ENCODE results near the gene AMPD3. TPM values are rescaled to one million over a fixed set of nuclear protein-coding genes. Genes with fewer than 3 reads are reported as not detected.
"Not testable (repeated sequence)": the region's sequence is repeated elsewhere in the genome, so short reads cannot be mapped to it uniquely, and the experiment has no call there.

Gene AMPD3
- total RNA-seq, 4 donors from 2014 or later: 8.7 to 15.2 (median 9.8) TPM

DNA sequence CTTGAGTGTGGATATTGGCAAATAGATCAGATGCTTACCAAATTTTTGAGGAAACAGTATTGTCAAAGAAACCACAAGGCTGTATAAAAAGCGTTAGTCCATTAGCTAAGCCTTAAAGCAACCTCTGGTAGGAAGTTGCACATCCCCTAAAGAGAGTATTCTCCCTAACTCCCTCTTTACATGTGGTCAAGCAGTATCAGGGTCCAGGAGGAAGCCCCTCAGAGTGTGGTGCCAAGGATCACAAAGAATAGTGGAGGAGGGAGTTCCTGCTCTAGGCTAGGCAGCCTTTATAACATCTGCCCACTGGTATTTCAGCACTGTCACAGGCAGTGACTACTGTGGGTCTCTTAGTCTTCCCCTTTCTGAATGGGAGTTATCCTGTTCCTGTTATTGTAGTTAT lies 18.8 kb upstream of the AMPD3 start:
- no peak for DNase-seq
- TF ChIP-seq, protein P1, sequence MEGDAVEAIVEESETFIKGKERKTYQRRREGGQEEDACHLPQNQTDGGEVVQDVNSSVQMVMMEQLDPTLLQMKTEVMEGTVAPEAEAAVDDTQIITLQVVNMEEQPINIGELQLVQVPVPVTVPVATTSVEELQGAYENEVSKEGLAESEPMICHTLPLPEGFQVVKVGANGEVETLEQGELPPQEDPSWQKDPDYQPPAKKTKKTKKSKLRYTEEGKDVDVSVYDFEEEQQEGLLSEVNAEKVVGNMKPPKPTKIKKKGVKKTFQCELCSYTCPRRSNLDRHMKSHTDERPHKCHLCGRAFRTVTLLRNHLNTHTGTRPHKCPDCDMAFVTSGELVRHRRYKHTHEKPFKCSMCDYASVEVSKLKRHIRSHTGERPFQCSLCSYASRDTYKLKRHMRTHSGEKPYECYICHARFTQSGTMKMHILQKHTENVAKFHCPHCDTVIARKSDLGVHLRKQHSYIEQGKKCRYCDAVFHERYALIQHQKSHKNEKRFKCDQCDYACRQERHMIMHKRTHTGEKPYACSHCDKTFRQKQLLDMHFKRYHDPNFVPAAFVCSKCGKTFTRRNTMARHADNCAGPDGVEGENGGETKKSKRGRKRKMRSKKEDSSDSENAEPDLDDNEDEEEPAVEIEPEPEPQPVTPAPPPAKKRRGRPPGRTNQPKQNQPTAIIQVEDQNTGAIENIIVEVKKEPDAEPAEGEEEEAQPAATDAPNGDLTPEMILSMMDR (IDR thresholded peaks at IDR 0.05): no peak
- no peak for TF ChIP-seq POLR2A (IDR thresholded peaks at IDR 0.05)
- Histone ChIP-seq H3K36me3 (no peaks in the 10 kb centered on the region), H3K9me3 (no peaks in the 10 kb centered on the region), H3K4me3 (no peak overlapping the region), H3K27ac (peak overlapping the region in 1 of 4 donors; percentile 24), H3K4me1 (no peaks in the 10 kb centered on the region), H3K27me3 (no peaks in the 10 kb centered on the region)
- intact Hi-C loops (cut with DNase I): no loop called here
- WGBS, 2 donors: 74 to 94% methylated on average over 1 of the region's 1 CpG

DNA sequence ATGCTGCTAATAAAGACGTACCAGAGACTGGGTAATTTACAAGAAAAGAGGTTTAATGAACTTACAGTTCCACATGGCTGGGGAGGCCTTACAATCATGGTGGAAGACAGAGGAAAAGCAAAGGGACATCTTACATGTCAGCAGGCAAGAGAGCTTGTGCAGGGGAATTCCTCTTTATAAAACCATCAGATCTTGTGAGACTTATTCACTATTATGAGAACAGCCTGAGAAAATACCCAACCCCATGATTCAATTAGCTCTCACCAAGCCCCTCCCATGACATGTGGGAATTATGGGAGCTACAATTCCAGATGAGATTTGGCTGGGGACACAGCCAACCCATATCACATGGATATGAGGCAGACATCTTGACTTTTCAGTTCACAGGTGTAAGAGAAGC lies 18.4 kb upstream of the AMPD3 start:
- H3K9me3 ChIP-seq; intact Hi-C loops (cut with DNase I); DNase-seq; H3K4me1 ChIP-seq; H3K36me3 ChIP-seq; H3K27me3 ChIP-seq; H3K4me3 ChIP-seq: not testable (repeated sequence)
- peak overlapping the region in 1 of 4 donors; percentile 24 for H3K27ac ChIP-seq
- 75 to 82% methylated on average over 1 of the region's 1 CpG for WGBS, 2 donors

DNA sequence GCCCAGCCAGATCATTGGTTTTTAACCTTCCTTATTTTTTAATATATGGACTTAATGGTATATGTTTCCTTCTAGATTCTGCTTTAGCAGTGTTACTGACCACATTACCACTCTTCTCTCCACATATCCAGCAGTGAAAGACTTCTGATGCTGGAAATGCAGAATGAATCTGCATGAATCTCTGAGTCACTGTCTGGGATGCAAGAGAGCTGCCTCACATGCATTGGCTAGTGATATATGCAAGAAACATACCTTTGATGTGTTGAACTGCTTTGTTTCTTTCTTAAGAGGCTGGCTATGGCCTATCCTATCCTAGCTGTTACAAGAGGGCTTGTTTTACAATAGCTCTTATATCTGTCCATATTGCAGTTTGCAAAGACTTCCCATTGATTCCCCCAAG lies 16.6 kb upstream of the AMPD3 start:
- Histone ChIP-seq H3K9me3 (no peaks in the 10 kb centered on the region), H3K27me3 (no peaks in the 10 kb centered on the region), H3K27ac (no peak overlapping the region), H3K36me3 (no peaks in the 10 kb centered on the region), H3K4me1 (no peaks in the 10 kb centered on the region), H3K4me3 (no peak overlapping the region)
- DNase-seq: no peak
- intact Hi-C loops (cut with DNase I): no loop called here
- no peak for TF ChIP-seq POLR2A (IDR thresholded peaks at IDR 0.05)
- TF ChIP-seq, protein P1 (IDR thresholded peaks at IDR 0.05): no peak

DNA sequence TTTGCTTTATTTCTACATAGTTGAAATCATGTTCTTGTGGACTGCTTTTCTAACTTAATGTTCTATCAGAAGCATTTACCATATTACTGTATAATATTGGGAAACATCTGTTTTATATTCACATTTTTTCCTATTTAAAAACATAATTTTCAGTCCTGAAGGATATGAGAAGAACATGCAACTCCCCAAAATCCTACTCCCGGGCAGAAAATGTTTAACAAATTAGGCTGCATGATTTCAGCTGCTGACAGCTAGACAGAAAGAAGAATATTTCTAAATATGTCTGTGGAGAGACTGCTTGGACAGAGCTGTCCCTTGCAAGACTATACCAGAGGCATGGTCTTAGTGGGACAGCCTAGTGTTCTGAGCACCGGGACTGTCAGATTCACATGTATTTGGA lies 15.7 kb upstream of the AMPD3 start:
- Histone ChIP-seq H3K27me3 (no peaks in the 10 kb centered on the region), H3K27ac (no peak overlapping the region), H3K4me1 (no peaks in the 10 kb centered on the region), H3K4me3 (no peak overlapping the region), H3K36me3 (no peaks in the 10 kb centered on the region), H3K9me3 (no peaks in the 10 kb centered on the region)
- intact Hi-C loops (cut with DNase I): no loop called here
- TF ChIP-seq POLR2A (IDR thresholded peaks at IDR 0.05): no peak
- TF ChIP-seq, protein P1 (IDR thresholded peaks at IDR 0.05): no peak
- 85 to 86% methylated on average over 2 of the region's 2 CpGs for WGBS, 2 donors
- no peak for DNase-seq

DNA sequence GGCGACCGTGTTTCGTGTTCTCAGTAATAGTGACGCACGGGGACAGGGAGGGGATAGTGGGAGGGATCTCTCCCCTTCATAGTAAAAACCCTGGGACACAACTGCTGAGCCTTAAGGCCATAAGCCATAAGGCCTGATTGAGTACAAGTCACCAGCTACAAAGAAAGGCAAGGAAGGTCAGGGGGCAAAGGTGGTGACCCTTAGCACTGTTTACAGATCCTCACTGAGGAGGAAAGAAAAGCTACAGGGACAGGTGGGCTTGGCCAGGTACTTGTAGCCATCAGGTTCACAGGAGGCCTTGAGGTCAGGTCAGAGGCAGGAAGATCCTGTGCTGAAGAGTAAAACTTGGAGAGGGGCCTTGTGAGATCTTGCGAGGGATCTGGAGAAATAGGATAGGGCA lies 15.1 kb upstream of the AMPD3 start:
- Histone ChIP-seq H3K27me3 (no peaks in the 10 kb centered on the region), H3K4me3 (no peak overlapping the region), H3K4me1 (no peaks in the 10 kb centered on the region), H3K36me3 (no peaks in the 10 kb centered on the region), H3K9me3 (no peaks in the 10 kb centered on the region), H3K27ac (no peak overlapping the region)
- TF ChIP-seq, protein P1 (IDR thresholded peaks at IDR 0.05): no peak
- TF ChIP-seq POLR2A (IDR thresholded peaks at IDR 0.05): no peak
- intact Hi-C loops (cut with DNase I): no loop called here
- WGBS, 2 donors: 96 to 99% methylated on average over 6 of the region's 6 CpGs
- no peak for DNase-seq

DNA sequence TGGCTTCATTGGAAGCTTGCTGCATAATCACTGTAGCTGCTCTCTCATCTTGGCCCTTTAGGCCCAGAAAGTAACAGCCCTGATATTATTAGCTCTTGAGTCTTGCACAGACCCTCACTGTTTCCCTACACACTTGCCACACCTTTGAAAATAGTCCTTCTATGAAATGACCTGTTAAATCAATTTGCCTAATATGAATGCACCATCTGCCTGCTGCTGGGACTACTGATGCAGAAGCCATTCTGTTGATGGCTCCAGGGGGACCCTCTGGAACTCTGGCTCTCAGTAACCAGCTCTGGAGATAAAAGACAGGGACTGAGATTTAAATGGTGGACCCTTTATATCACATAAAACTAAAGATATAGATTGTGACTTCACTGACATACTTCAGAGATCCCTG lies 14.7 kb upstream of the AMPD3 start:
- no peaks in the 10 kb centered on the region for H3K27me3 ChIP-seq
- intact Hi-C loops (cut with DNase I): no loop called here
- H3K4me1 ChIP-seq: no peaks in the 10 kb centered on the region

More for the DNA sequence above, 14.7 kb upstream of the AMPD3 start:
- no peaks in the 10 kb centered on the region for H3K9me3 ChIP-seq
- no peak for TF ChIP-seq POLR2A (IDR thresholded peaks at IDR 0.05)
- TF ChIP-seq, protein P1 (IDR thresholded peaks at IDR 0.05): no peak
- H3K4me3 ChIP-seq: no peak overlapping the region
- no peaks in the 10 kb centered on the region for H3K36me3 ChIP-seq
- DNase-seq: no peak
- no peak overlapping the region for H3K27ac ChIP-seq
